HK-2 (cell line): ENCODE data around the gene ZNF839.
"Not testable (repeated sequence)": the region's sequence is repeated elsewhere in the genome, so short reads cannot be mapped to it uniquely, and the experiment has no call there.

ENCODE experiments used
- DNase-seq: peaks from one replicate; pipeline ENCODE4 v3.0.0-alpha.2; 2018; ENCODE audit not compliant: unreplicated experiment

Gene ZNF839

GRCh38 chr14:102342238-102342637, 22.7 kb downstream of the ZNF839 start:
- no peak for DNase-seq

DNA sequence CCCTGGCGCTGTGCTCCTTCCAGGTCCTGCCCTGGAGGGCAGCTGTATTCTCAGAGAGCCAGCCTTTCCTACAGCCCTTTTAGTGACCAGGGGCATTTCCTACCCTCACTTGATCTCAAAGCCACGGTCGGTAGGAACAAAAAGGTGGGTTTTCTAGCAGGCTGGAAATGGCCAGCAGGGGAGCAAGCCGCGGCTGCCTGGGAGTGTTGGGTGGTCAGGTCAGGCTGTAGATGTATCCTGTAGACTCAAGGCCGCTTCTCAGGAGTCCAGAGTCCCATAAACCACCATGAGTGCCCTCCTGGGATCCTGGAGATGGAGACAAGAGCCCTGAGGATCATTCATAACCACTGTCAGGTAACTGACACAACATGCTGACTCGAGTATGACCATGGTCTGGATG, 24.5 kb downstream of the ZNF839 start:
- no peak for DNase-seq

GRCh38 chr14:102344485-102344884, 24.9 kb downstream of the ZNF839 start:
- DNase-seq, result no peak

DNA sequence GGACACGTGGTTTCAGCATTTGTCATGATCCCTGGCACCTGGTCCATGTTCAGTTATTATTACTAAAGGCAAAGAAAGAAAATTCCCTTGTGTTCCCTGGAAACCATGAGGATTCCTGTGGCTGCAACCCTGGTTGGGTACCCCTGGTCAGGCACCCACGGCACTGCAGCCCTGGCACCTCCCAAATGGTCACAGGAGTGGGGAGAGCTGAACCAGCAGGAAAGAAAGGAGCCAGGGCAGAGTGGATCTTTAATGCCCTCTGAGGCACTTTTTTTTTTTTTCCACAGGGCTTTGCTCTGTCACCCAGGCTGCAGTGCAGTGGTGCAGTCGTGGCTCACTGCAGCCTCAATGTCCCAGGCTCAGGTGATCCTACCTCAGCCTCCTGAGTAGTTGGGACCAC, 25.7 kb downstream of the ZNF839 start:
- DNase-seq, result no peak

- DNase-seq, result no peak
These were observed 27.1 kb downstream of the ZNF839 start for GRCh38 chr14:102346645-102347044.

DNA sequence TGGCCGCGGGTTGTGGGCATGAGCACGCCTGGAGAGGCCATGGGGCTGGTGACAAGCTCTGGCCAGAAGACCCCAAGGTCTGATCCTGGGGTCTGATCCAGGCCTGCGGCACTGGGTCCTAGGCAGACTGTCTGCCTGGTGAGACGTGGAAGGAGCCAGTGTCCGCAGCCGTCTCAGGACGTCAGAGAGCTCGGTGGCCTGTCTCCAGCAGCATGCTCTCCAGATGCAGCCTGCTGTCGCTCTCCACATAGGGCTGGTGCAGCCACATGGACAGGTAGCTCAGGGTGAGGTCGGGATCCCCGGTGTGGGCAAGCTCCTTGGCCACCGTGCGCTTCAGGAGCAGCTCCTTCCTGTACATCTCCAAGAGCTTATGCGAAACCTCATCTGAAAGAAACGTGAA, 28.8 kb downstream of the ZNF839 start:
- no peak for DNase-seq

DNA sequence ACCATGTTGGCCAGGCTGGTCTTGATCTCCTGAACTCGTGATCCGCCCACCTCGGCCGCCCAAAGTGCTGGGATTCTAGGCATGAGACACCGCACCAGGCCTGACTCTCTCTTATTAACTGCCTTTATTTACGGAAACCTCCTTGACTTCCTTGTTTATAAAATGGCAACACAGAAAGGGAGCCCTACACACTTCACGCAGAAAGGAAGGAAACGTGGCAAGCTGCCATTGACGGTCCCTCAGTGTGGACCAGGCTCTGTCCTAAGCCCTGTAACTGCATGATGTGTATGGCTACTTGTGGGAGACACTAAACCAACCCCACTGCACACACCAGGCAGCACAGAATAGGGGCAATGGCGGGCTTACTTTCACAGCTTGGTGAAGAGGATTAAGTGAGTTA, 31.5 kb downstream of the ZNF839 start:
- no peak for DNase-seq

DNA sequence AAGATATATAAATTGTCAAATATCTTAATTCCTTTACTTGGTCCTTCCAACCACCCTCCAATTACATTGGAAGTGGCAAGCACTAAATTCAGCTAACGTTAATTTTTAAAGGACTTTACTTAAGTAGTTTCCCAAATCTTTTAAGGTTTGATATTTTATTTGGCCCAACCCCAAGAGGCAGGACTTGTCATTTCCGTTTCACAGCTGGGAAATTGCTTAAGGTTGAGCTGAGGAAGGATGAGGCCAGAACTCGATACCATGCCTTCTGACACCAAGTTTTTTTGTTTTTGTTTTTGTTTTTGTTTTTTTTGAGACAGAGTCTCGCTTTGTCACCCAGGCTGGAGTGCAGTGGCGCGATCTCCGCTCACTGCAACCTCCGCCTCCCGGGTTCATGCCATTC, 32.0 kb downstream of the ZNF839 start:
- DNase-seq, result not testable (repeated sequence)

DNA sequence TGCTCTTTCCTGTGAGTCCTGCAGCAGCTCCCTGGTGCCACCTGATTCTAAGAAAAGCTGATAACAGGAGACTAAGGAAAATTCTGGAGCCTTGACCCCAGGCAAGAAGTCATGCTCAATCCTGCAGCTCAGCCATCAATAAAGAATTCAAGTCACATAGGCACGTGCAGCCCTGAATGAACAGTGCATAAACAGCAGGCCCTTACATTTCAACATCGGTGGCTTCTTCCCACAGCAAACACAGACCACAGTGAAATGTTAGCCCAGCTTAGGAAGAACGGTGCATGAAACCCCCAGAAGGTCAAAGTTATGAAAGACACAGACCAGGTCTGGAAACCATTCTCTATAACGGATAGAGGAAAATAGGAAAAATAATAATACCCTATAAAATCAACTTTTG, 32.7 kb downstream of the ZNF839 start:
- DNase-seq, result no peak

- DNase-seq, result no peak
These were observed 33.6 kb downstream of the ZNF839 start for GRCh38 chr14:102353126-102353619.

DNA sequence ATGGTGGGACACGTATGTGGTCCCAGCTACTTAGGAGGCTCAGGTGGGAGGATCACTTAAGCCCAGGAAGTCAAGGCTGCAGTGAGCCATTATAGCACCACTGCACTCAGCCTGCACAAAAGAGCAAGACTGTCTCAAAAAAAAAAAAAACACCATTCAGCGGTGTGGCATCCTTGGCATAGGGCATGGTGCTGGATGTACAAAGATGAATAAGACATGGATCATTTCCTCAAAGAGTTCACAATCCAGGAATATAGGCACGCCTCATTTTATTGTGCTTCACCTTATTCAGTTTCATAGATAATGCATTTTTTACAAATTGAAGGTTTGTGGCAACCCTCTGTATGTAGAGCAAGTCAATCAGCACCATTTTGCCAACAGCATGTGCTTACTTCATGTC, 36.7 kb downstream of the ZNF839 start:
- DNase-seq, result no peak

DNA sequence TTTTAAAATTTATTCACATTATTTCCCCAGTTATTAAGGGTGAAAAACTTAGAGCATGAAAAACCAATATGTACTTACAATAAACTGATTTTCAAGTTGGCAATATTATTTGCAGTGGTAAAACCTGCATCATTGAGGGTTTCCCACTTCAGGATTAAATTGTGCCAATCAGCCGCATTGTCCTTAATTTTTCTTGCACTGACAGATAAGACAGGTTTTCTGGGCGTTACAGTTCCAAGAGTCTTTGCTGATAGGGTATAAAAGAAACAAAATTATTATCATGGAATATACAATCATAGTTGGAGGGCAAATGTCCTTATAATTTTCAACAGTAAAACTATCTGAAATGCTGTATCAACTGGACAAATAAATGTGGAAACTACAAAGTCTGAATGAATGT, 39.8 kb downstream of the ZNF839 start:
- no peak for DNase-seq

- DNase-seq, result no peak
These were observed 40.8 kb downstream of the ZNF839 start for GRCh38 chr14:102360388-102360787.

DNA sequence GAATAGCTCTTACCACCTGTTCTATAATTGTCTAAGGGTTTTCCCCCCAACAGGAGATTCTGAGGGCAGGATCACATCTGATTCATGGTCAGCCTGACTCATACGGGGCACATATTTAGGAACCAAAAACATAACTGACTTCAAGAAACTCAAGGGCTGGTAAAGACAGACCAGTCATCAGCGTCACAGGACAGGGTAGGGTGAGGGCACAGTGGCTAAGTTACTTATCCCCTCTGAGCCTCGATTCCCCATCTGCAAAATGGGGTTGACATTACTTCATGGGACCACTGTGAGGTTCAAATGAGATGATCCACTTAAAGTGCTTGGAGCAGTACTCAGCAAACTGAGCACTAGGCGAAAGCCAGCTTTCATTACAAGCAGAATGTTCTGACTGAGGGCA, 42.5 kb downstream of the ZNF839 start:
- DNase-seq, result peak; percentile 14

- DNase-seq, result peak; percentile 94
These were observed 43.1 kb downstream of the ZNF839 start, which contains the start of the genes CINP and TECPR2 for GRCh38 chr14:102362545-102363181. CINP (minus strand) TSS chr14:102362890; CDS start chr14:102362851, 39 bp downstream. TECPR2 (plus strand) TSS chr14:102362941; CDS start chr14:102376722, 13,781 bp downstream.

DNA sequence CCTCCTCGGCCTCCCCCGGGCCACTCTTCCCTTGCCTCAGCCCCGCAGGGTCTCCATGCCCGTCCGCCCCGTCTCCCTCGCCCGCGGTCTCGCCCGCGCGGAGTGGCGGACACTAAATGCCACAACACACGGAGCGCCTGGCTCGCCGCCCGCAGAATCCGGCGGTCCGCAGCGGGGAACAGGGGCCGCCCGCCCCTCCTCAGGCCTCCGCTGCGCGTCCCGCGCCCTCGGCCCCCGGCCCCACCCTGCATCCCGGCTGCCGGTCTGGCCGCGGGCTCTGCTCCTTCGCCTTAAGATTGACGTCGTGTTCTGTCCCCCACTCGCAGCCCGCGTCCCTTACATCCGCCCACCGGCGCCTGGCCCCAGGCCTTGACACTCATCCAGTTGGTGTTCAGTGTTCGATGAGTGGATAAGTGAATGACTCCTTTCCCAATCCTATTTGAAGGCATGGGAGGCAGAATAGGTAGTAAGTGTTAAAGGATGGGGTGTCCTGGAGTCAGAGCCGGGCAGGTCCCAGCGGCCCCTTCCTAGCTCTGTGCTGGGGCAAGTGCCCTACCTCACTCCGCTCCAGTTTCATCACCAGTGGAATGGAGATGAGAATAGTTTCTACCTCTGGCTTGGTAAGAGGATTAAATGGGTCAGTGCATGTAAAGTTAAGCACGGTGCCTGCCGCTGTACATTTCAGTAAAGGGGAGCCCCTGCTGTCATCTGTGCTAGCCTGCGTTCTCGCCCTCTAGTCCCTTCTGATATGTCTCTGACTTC, 43.8 kb downstream of the ZNF839 start:
- DNase-seq, result peak; percentile 42

DNA sequence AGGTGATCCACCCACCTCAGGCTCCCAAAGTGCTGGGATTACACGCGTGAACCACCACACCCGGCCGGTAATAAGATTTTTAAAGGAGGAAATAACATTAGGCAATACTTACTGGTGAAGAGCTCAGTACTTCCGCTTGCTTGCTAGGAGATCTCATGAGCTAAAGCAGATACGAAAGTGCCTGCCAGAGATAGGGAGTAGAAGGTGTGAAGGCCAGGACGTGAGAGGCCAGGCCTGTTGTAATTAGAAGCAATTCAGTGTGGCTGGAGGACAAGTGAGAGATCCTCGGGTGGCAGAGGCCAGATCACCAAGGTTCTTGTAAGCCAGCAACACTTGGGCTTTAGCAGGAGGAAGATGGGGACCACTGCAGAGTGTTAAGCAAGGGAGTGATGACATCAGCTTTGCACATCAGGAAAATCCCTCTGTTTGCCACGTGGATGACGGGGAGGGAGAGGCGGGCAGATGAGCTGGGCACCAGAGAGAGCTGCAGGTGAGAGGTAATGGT, 50.8 kb downstream of the ZNF839 start:
- DNase-seq, result no peak

DNA sequence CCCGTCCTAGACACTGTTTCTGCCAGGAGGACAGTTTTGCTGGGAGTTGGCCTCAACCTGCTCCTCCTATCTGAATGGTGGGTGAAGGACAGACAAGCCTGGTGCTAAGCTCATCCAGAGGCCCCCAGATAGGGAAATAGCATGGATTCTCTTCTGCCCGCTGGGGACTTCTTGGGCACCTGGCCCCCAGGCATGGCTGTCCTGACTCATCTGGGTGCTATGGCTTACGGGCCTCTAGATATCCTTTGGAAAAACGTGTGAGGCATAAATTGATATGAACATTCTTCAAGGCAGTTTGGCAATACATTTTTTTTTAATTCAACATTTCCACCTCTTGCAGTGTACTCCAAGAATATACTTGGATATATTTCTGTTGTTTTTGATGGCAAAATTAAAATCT, 51.8 kb downstream of the ZNF839 start:
- DNase-seq, result no peak

- DNase-seq, result no peak
These were observed 53.6 kb downstream of the ZNF839 start for GRCh38 chr14:102373110-102373509.

- no peak for DNase-seq
These were observed 54.7 kb downstream of the ZNF839 start for GRCh38 chr14:102374264-102374663.

DNA sequence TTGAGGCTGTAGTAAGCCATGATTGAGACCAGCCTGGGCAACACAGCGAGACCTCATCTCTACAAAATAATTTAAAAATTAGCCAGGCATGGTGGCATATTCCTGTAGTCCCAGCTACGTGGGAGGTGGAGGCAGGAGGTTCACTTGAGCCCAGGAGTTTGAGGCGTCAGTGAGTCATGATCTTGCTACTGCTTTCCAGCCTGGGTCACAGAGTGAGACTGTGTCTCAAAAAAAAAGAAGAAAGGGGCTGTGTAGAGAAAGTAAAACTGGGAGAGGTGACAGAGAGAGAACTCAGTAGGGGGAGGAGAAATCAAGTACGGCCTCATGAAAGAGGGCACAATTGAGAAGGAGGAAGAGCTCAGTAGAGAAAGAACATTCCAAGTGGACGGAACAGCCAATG, 55.6 kb downstream of the ZNF839 start:
- no peak for DNase-seq

GRCh38 chr14:102377696-102378095, 58.1 kb downstream of the ZNF839 start:
- DNase-seq, result no peak

- DNase-seq, result no peak
These were observed 59.3 kb downstream of the ZNF839 start for GRCh38 chr14:102378830-102379229.
